HepG2 (cell line): Measurements from ENCODE around the gene HTRA3. TPM values are rescaled to one million over a fixed set of nuclear protein-coding genes. Genes with fewer than 3 reads are reported as not detected.

Experiments
- ATAC-seq: fragments of 200-7000 bp; cut with Tn5 transposase; 3 replicates; pipeline ENCODE4 v1.9.1; 2020; ENCODE audit warnings: mild to moderate bottlenecking, moderate library complexity
- BruUV-seq: library from RNA; stranded (reverse); fragments of 400-500 nt; replicated peaks from 2 replicates; lab custom pipeline; 2021; lab: Mats Ljungman, UMichigan
- CTCF ChIA-PET: fragments of 300-600 bp; formaldehyde crosslinking; extraction: SDS; loops from one replicate; lab custom pipeline; 2021; ENCODE audit warnings: low total read pairs, inconsistent platforms, low intra/inter-chr PET ratio; lab: Yijun Ruan, JAX
- POLR2A ChIA-PET: fragments of 350-600 bp; sonication (Branson Sonifier 250); formaldehyde crosslinking; loops from one replicate; lab custom pipeline; 2020; ENCODE audit warnings: antibody characterized with exemption, inconsistent platforms; lab: Yijun Ruan, JAX
- DNase-seq: peaks from one replicate; pipeline ENCODE4 v3.0.0-alpha.2; 2015; ENCODE audit warnings: low spot score
- FAIRE-seq: peaks from 3 replicates; lab custom pipeline; 2011; peaks lifted over from hg19 to GRCh38; lab: Jason Lieb, UNC
- H2AFZ ChIP-seq: one replicate; pipeline ENCODE4 v1.6.1; 2011; ENCODE audit warnings: low read length, inconsistent platforms
- H3K27ac ChIP-seq: fragments of 300-600 bp; 3 replicates; pipeline ENCODE4 v1.8.0; 2011; ENCODE audit warnings: mixed run types, mild to moderate bottlenecking, mixed read lengths, low read length, inconsistent platforms; ENCODE audit not compliant: insufficient read depth; ENCODE audit errors: extremely low read length
- H3K27me3 ChIP-seq, 2 experiments: fragments of 200-600 bp in 1 of 2; 2 replicates in 1 of 2; 3 replicates in 1 of 2; pipeline versions ENCODE4 v1.6.0 to v1.8.0; 2011; ENCODE audit warnings: low read length in 2 of 2, mild to moderate bottlenecking in 2 of 2, moderate library complexity in 2 of 2, inconsistent platforms in 1 of 2; ENCODE audit not compliant: insufficient read depth in 2 of 2, control insufficient read depth in 1 of 2
- H3K36me3 ChIP-seq, 2 experiments: fragments of 200-600 bp in 1 of 2; replicated peaks in 1 of 2; 2 replicates in 1 of 2; 3 replicates in 1 of 2; pipeline versions ENCODE4 v1.5.1 to v1.8.0; 2011; ENCODE audit warnings: low read length in 2 of 2, inconsistent platforms in 1 of 2; ENCODE audit not compliant: insufficient read depth in 2 of 2, control insufficient read depth in 1 of 2
- H3K4me1 ChIP-seq: 2 replicates; pipeline ENCODE4 v1.5.1; 2012; ENCODE audit warnings: low read length, inconsistent platforms; ENCODE audit not compliant: insufficient read depth
- H3K4me2 ChIP-seq: 2 replicates; pipeline ENCODE4 v1.6.0; 2011; ENCODE audit warnings: low read depth, low read length, inconsistent platforms
- H3K4me3 ChIP-seq, 3 experiments: fragments of 200-600 bp in 1 of 3; sonication (generic), shearing (Covaris generic) in 1 of 3; replicated peaks in 1 of 3; 2 replicates each; pipeline ENCODE4 v1.5.1; 2011 to 2016; ENCODE audit warnings: low read length in 3 of 3, inconsistent platforms in 2 of 3, low read depth in 2 of 3, mild to moderate bottlenecking in 2 of 3, control low read depth in 1 of 3, mixed read lengths in 1 of 3; ENCODE audit not compliant: insufficient read depth in 1 of 3
- H3K79me2 ChIP-seq: one replicate; pipeline ENCODE4 v1.6.1; 2011; ENCODE audit warnings: low read length, inconsistent platforms; ENCODE audit not compliant: insufficient read depth
- H3K9ac ChIP-seq: 2 replicates; pipeline ENCODE4 v1.6.0; 2011; ENCODE audit warnings: mild to moderate bottlenecking, low read depth, low read length, inconsistent platforms; ENCODE audit not compliant: insufficient read depth
- H3K9me3 ChIP-seq: 2 replicates; pipeline ENCODE4 v1.5.1; 2012; ENCODE audit warnings: mild to moderate bottlenecking, low read length
- H4K20me1 ChIP-seq: 2 replicates; pipeline ENCODE4 v1.6.0; 2011; ENCODE audit warnings: inconsistent platforms, mild to moderate bottlenecking, low read length, moderate library complexity; ENCODE audit not compliant: insufficient read depth
- HES4 ChIP-seq: sonication (generic); formaldehyde crosslinking; IDR thresholded peaks from 2 replicates; pipeline ENCODE4 v1.9.0; 2021; ENCODE audit warnings: mild to moderate bottlenecking, missing genetic modification reagents, borderline replicate concordance
- ZNF766 ChIP-seq: sonication (generic); formaldehyde crosslinking; IDR thresholded peaks from 2 replicates; pipeline ENCODE4 v1.5.0; 2020; ENCODE audit warnings: missing genetic modification reagents, borderline replicate concordance
- ZSCAN5A ChIP-seq: sonication (generic); formaldehyde crosslinking; IDR thresholded peaks from 2 replicates; pipeline ENCODE4 v1.8.0; 2022; ENCODE audit warnings: mild to moderate bottlenecking, missing genetic modification reagents, borderline replicate concordance
- WGBS: methylation state at CpG from one replicate; pipeline ENCODE4 v1.1.6; 2017; ENCODE audit warnings: low lambda C conversion rate; 5-methylcytosine and 5-hydroxymethylcytosine counted together
- in situ Hi-C: cut with HindIII; loops from 2 replicates; pipeline ENCODE4 v1.10.0; 2017; ENCODE audit warnings: low pct_unique_long_range_greater_than_20kb; ENCODE audit not compliant: extremely low pct_ligation_motif_present
- intact Hi-C: fragments of 100-400 bp; cut with micrococcal nuclease; formaldehyde crosslinking; loops from one replicate; pipeline ENCODE4 v1.10.0; 2022; ENCODE audit not compliant: unreplicated experiment
- polyA plus RNA-seq, 8 experiments: library from polyadenylated mRNA; depleted of rRNA in 3 of 8; stranded (reverse) in 7 of 8; unstranded in 1 of 8; fragments of >200 nt; fragmentation: Illumina TruSeq in 4 of 8; extraction: Trizol in 4 of 8; gene quantifications; 2 replicates each; pipeline versions ENCODE4 v1.2.1 to v1.2.3, GENCODE V29; 2011 to 2016; ENCODE audit warnings: low read depth in 4 of 8, missing spikeins in 1 of 8, mixed read lengths in 1 of 8; ENCODE audit not compliant: insufficient read depth in 1 of 8
- total RNA-seq, 5 experiments: library from RNA; depleted of rRNA; stranded (reverse); fragments of >200 nt; fragmentation: Illumina TruSeq; extraction: Trizol; gene quantifications; 2 replicates each; pipeline ENCODE4 v1.2.3, GENCODE V29; 2016; ENCODE audit warnings: low read depth in 1 of 5

Gene HTRA3
- total and polyA plus RNA-seq, 2 of the 13 experiments (the other 11 are each of a cell fraction or from before 2014, with no cell fraction given) = 0.17 TPM; not detected in 1

- no peak for TF ChIP-seq HES4 (CRISPR knock-in tag)
- no peak for TF ChIP-seq ZSCAN5A (CRISPR knock-in tag)
- TF ChIP-seq ZNF766 (CRISPR knock-in tag) = no peak
- H3K36me3 ChIP-seq = no peaks in the 10 kb centered on the region
- in situ Hi-C loops = no loop called here
- intact Hi-C loops = no loop called here
- ATAC-seq = no peak
- H3K9ac ChIP-seq = no peak overlapping the region
- FAIRE-seq = no peak
- ChIA-PET CTCF (no interaction called here), POLR2A (no interaction called here)
- no peaks in the 10 kb centered on the region for H4K20me1 ChIP-seq
- H3K9me3 ChIP-seq = no peaks in the 10 kb centered on the region
- no peak overlapping the region for H3K4me3 ChIP-seq
- no TSS peak for BruUV-seq
- no peak overlapping the region for H2AFZ ChIP-seq
- peaks cover 28% of the 10 kb centered on the region for H3K4me1 ChIP-seq
- H3K27me3 ChIP-seq = peaks cover 7 to 36% of the 10 kb centered on the region in 2 experiments; a peak in 4 of 5 replicates
- WGBS = 65% methylated on average over 31 of the region's 34 CpGs
- no peak for DNase-seq
- no peak overlapping the region for H3K4me2 ChIP-seq
- H3K79me2 ChIP-seq = no peaks in the 10 kb centered on the region
- H3K27ac ChIP-seq = no peak overlapping the region
These were observed 75.7 kb downstream of the HTRA3 start for GRCh38 chr4:8345053-8345945.
